Esophagus muscularis mucosa (tissue), 4 donors: ENCODE results near the gene ENO3. TPM values are rescaled to one million over a fixed set of nuclear protein-coding genes. Genes with fewer than 3 reads are reported as not detected.

Experiments used
- DNase-seq: peaks from one replicate; pipeline ENCODE4 v3.0.0-alpha.2; 2017; ENCODE audit errors: extremely low spot score
- H3K27ac ChIP-seq, 4 donors: fragments of 200-600 bp; sonication (generic); replicated peaks in 1 of 4; 1 replicate in 3 of 4; 2 replicates in 1 of 4; pipeline ENCODE4 v1.5.1; 2016 to 2019; ENCODE audit warnings: mild to moderate bottlenecking in 1 of 4
- H3K27me3 ChIP-seq, 4 donors: fragments of 200-600 bp; sonication (generic); one replicate each; pipeline versions ENCODE4 v1.5.1 to v1.6.0; 2016 to 2019
- H3K36me3 ChIP-seq, 4 donors: fragments of 200-600 bp; sonication (generic); one replicate each; pipeline ENCODE4 v1.5.1; 2016 to 2019
- H3K4me1 ChIP-seq, 4 donors: fragments of 200-600 bp; sonication (generic); one replicate each; pipeline ENCODE4 v1.5.1; 2016 to 2019
- H3K4me3 ChIP-seq, 4 donors: fragments of 200-600 bp; sonication (generic); 1 replicate in 2 of 4; 2 replicates in 2 of 4; pipeline ENCODE4 v1.5.1; 2016 to 2019; ENCODE audit warnings: mild to moderate bottlenecking in 4 of 4, moderate library complexity in 1 of 4
- H3K9me3 ChIP-seq, 4 donors: fragments of 200-600 bp; sonication (generic); 1 replicate in 3 of 4; 2 replicates in 1 of 4; pipeline ENCODE4 v1.5.1; 2016 to 2019
- CTCF ChIP-seq, 3 experiments: fragments of 200-600 bp in 2 of 3; fragments of 450-650 bp in 1 of 3; sonication (generic) in 2 of 3; IDR thresholded peaks; one replicate each; pipeline ENCODE4 v1.5.1; 2017 to 2019; ENCODE audit warnings: antibody characterized with exemption in 3 of 3, mild to moderate bottlenecking in 2 of 3, moderate library complexity in 1 of 3
- EP300 ChIP-seq: sonication (generic); formaldehyde crosslinking; IDR thresholded peaks from one replicate; pipeline ENCODE4 v1.6.1; 2017; ENCODE audit warnings: antibody characterized with exemption
- POLR2A ChIP-seq: fragments of 450-650 bp; IDR thresholded peaks from one replicate; pipeline ENCODE4 v1.6.1; 2017; ENCODE audit warnings: antibody characterized with exemption, moderate library complexity, mild to moderate bottlenecking, low read depth
- POLR2AphosphoS5 ChIP-seq, 2 donors: sonication (generic); formaldehyde crosslinking; IDR thresholded peaks; one replicate each; pipeline ENCODE4 v1.6.1; 2017; ENCODE audit warnings: antibody characterized with exemption in 2 of 2
- WGBS: methylation state at CpG from one replicate; pipeline ENCODE4 v1.1.5; 2018; 5-methylcytosine and 5-hydroxymethylcytosine counted together
- intact Hi-C: fragments of 100-400 bp; cut with DNase I; formaldehyde crosslinking; loops from one replicate; pipeline ENCODE4 v1.15.1; 2023
- total RNA-seq, 4 donors: library from RNA; depleted of rRNA; stranded (reverse); fragments of >200 nt; gene quantifications; one replicate each; pipeline versions ENCODE4 v1.1.0 to v1.2.1, GENCODE V29; 2016

The ENO3 gene
- total RNA-seq, 4 donors from 2014 or later, result 1.2 to 7.2 (median 2.1) TPM

DNA sequence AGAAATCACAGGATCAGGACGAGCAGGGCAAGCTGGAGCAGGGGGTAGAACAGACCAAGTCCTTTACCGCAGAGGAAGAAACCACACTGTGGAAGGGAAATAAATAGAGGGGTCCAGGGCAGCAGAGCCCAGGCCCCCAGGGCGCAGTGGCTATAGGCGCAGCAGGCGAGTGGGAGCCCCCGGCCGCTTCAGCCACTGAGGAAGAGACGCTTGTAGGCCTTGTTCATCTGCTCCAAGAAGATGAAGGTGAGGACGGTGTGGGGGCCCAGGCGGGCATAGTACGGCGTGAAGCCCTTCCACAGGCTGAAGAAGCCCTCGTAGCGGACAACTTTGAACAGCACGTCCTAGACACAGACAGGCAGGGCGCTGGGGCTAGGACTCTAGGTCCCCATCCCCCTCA is 13.4 kb upstream of the ENO3 start:
- DNase-seq, result no peak
- H3K36me3 ChIP-seq, result peaks cover 12 to 39% (median 31%) of the 10 kb centered on the region in 4 donors
- WGBS, result 94% methylated on average over 16 of the region's 16 CpGs
- TF ChIP-seq POLR2AphosphoS5 (IDR thresholded peaks at IDR 0.05) (no peak), EP300 (no peak)
- H3K9me3 ChIP-seq, result no peaks in the 10 kb centered on the region
- H3K27me3 ChIP-seq, result no peaks in the 10 kb centered on the region
- intact Hi-C loops, result loop anchor here (5.0 kb wide), 1 partner anchor 50 kb away; the partner anchor contains the start of gene CAMTA2
- peak overlapping the region in 2 of 4 donors; percentile 91 to 97 for H3K27ac ChIP-seq
- no peak overlapping the region for H3K4me3 ChIP-seq
- H3K4me1 ChIP-seq, result peaks cover 42 to 59% (median 52%) of the 10 kb centered on the region in 4 donors

GRCh38 chr17:4938069-4938491 is 12.8 kb upstream of the ENO3 start:
- no peak for DNase-seq
- H3K27ac ChIP-seq, result peak overlapping the region; percentile 17 to 97 (median 94)
- peaks cover 41 to 64% (median 56%) of the 10 kb centered on the region in 4 donors for H3K4me1 ChIP-seq
- no peak overlapping the region for H3K4me3 ChIP-seq
- intact Hi-C loops, result loop anchor here (5.0 kb wide), 1 partner anchor 49 kb away; the partner anchor contains the start of gene CAMTA2
- 82% methylated on average over 10 of the region's 11 CpGs for WGBS
- no peaks in the 10 kb centered on the region for H3K27me3 ChIP-seq
- H3K36me3 ChIP-seq, result peaks cover 17 to 44% (median 37%) of the 10 kb centered on the region in 4 donors
- H3K9me3 ChIP-seq, result no peaks in the 10 kb centered on the region
- TF ChIP-seq POLR2A, result no peak
- TF ChIP-seq POLR2AphosphoS5 (IDR thresholded peaks at IDR 0.05), result no peak
- no peak for TF ChIP-seq CTCF (IDR thresholded peaks at IDR 0.05)
- TF ChIP-seq EP300, result no peak

GRCh38 chr17:4938688-4939545 is 12.0 kb upstream of the ENO3 start:
- TF ChIP-seq POLR2AphosphoS5 (IDR thresholded peaks at IDR 0.05) (no peak), POLR2A (no peak), EP300 (no peak), CTCF (IDR thresholded peaks at IDR 0.05) (no peak)
- DNase-seq, result no peak
- H3K4me3 ChIP-seq, result peak overlapping the region; percentile 77 to 87 (median 78)
- peaks cover 37 to 68% (median 60%) of the 10 kb centered on the region in 4 donors for H3K4me1 ChIP-seq
- intact Hi-C loops, result loop anchor here (5.0 kb wide), 1 partner anchor 48 kb away; the partner anchor contains the start of gene CAMTA2
- no peaks in the 10 kb centered on the region for H3K9me3 ChIP-seq
- WGBS, result 58% methylated on average over 15 of the region's 19 CpGs
- peak overlapping the region; percentile 91 to 97 (median 94) for H3K27ac ChIP-seq
- no peaks in the 10 kb centered on the region for H3K27me3 ChIP-seq
- H3K36me3 ChIP-seq, result peaks cover 24 to 52% (median 45%) of the 10 kb centered on the region in 4 donors

- peaks cover 33 to 68% (median 60%) of the 10 kb centered on the region in 4 donors for H3K4me1 ChIP-seq
Measured at GRCh38 chr17:4939546-4939795, 11.4 kb upstream of the ENO3 start.

More at GRCh38 chr17:4939546-4939795, 11.4 kb upstream of the ENO3 start:
- H3K4me3 ChIP-seq, result peak overlapping the region; percentile 77 to 87 (median 78)
- TF ChIP-seq EP300 (no peak), CTCF (IDR thresholded peaks at IDR 0.05) (no peak), POLR2A (no peak), POLR2AphosphoS5 (IDR thresholded peaks at IDR 0.05) (no peak)
- peak overlapping the region; percentile 91 to 97 (median 94) for H3K27ac ChIP-seq
- no peaks in the 10 kb centered on the region for H3K27me3 ChIP-seq
- peaks cover 24 to 58% (median 50%) of the 10 kb centered on the region in 4 donors for H3K36me3 ChIP-seq
- intact Hi-C loops, result loop anchor here (5.0 kb wide), 1 partner anchor 48 kb away; the partner anchor contains the start of gene CAMTA2
- DNase-seq, result no peak
- no peaks in the 10 kb centered on the region for H3K9me3 ChIP-seq
- WGBS, result 0% methylated on average over 2 of the region's 16 CpGs
